HFF-Myc (cell line): Measurements from ENCODE around the gene SIRT7.

ENCODE experiments used
- DNase-seq: peaks from one replicate; pipeline ENCODE4 v3.0.0-alpha.2; 2011; ENCODE audit warnings: low read depth; ENCODE audit errors: extremely low read depth
- H3K4me3 ChIP-seq: replicated peaks from 2 replicates; pipeline ENCODE4 v1.5.1; 2011; ENCODE audit warnings: low read depth, mild to moderate bottlenecking, control low read depth, low read length
- TF ChIP-seq, protein P1 (sequence below): IDR thresholded peaks from 2 replicates; pipeline ENCODE4 v1.5.1; 2012; ENCODE audit warnings: mild to moderate bottlenecking, low read depth, low read length, control low read depth; ENCODE audit errors: missing control alignments

The SIRT7 gene

DNA sequence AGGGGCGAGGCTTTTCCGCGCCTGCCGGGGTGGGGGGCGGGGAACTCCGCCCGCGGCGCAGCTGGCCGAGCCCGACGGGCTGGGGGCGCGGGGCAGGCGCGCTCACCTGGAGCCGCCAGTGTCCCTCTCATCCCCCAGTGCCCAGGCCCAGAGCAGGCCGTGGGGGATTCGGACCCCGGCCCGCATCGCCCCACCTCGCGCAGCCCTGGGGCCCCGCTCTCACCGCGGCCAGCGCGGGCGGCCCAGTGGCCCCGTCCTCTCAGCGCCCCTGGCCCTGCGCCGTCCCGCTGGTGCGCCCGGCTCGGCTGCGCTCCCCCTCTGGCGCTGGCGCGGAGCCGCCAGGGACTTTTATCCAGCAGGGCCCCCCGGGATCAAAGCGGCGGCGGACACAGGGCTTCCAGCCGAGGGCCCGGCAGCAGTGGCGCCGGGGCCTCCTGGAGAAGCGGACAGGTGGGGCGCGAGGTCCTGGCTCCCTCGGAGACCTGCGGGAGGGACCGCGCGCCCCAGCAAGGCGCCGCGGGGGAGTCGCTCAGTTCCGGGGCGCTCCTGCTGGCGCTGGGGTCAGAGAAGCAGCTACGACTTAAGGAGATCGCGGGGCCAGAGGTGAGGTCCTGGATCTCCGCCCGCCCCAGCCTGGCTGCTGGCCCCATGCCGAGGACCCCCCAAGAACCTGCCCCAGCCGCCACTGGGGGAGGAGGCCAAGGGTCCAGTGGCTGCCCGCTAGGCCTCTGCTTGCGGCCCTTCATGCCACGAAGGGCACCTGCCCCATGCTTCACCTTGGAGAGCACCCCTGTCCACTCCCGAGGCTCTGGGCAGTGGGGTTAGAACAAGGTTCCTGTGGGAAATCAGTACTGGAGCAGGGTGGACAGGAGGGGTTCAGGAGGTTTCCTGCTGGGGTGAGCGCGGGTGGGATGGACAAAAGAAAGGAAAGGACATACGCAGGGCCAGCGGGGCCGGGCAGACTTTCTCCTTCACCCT is 43.8 kb upstream of the SIRT7 start:
- DNase-seq = no peak
- TF ChIP-seq, protein P1, sequence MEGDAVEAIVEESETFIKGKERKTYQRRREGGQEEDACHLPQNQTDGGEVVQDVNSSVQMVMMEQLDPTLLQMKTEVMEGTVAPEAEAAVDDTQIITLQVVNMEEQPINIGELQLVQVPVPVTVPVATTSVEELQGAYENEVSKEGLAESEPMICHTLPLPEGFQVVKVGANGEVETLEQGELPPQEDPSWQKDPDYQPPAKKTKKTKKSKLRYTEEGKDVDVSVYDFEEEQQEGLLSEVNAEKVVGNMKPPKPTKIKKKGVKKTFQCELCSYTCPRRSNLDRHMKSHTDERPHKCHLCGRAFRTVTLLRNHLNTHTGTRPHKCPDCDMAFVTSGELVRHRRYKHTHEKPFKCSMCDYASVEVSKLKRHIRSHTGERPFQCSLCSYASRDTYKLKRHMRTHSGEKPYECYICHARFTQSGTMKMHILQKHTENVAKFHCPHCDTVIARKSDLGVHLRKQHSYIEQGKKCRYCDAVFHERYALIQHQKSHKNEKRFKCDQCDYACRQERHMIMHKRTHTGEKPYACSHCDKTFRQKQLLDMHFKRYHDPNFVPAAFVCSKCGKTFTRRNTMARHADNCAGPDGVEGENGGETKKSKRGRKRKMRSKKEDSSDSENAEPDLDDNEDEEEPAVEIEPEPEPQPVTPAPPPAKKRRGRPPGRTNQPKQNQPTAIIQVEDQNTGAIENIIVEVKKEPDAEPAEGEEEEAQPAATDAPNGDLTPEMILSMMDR = no peak
- no peak overlapping the region for H3K4me3 ChIP-seq

DNA sequence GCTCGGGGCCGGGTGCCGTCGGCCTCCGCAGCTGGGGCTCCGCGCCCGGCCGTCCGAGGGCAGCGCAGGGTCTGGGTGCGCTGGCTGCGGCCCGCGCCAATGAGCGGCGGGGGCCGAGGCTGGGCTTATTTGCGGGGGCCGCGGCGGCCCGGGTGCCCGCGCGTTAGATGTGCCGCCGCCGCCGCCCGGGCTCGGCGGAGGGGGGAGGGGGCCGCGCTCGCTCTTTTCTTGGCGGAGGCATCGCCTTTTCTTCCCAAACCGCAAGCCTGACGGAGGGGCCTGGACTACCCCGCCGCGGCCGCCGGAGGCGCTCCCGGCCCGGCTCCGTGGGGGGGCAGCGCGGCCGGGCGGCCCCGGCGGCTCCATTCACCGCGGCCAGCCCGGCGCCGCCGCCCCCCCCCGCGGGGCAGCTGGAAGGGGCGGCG is 43.1 kb upstream of the SIRT7 start, which contains the start of gene NOTUM:
TSS of gene NOTUM (minus strand) at position 101 of the 425 bp plus-strand sequence. CDS start 278 bp downstream, outside the sequence.
- H3K4me3 ChIP-seq = no peak within 1 kb of the TSS
- DNase-seq = no peak
- TF ChIP-seq, protein P1 = no peak

DNA sequence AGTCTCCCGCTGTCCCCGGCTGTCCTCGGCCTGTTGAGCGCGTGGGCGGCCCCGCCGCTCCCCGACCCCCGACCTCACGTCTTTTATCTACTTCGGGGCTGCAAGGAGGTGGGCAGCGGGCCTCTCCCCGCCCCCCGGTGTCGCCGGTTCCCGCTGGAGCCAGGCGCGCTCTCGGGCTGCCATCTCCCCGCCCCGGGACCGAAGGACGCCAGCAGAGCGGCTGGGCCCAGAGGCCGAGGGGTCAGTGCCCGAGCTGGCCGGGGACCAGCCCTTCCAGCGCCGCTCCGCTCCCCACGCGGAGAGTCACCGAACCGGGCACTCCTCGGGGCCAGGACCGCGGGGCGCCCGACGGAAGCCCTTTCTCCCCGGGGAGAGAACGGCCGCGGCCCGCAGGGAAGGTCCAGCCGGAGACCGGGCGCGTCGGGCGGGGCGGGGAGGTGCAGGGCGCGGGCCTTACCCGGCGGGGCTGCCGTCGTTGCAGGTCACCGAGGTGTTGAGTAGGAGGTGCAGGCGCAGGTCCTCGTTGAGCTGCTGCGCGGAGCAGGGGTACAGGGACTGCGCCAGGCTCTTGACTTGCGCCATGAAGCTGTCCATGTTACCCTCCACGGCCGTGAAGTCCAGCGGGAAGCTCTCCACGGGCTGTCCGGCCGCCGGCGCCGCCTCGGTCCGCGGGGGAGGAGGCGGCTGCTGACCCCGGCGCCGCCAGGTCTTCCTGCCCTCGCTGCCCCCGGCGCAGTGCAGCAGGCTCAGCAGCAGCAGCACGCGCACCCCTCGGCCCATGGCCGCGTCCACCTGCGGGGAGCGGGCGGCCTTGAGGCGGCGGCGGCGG is 42.4 kb upstream of the SIRT7 start:
- TF ChIP-seq, protein P1 = no peak
- H3K4me3 ChIP-seq = no peak overlapping the region
- no peak for DNase-seq

DNA sequence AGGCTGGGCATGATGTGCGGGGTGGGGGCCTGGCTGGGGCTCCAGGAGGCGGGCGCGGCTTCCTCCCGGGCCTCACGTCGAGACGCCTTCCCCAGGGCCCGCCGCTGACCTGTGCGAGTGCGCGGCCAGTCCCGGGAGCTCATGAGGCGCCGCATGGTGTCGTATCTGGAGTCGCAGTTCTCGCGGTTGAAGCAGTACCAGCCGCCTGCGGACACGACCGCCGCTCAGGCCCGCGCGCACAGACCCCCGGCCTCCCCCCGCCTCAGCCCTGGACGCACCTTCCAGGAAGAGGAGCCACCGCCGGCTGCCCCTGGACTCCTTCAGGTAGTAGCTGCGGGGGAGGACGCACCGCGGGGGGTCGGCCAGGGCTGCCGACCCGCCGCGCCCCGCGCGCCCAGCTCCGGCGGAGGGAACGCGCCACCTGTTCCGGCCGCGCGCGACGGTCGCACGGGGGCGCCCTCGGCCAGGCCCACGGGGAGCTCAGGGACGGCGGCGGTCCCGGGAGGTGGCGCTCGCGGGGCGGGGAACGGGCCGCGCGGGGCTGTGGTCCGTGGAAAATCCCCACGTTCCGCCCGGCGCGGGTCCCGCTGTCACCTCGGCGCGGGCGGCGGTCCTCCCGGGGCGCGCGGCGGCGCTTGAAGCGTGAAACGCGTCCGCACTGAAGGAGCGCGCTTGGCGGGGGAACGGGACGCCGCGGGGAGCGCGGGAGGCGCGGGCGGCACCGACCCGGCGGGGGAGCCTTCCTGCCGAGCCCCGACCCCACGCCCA is 41.6 kb upstream of the SIRT7 start:
- H3K4me3 ChIP-seq = no peak overlapping the region
- no peak for DNase-seq
- TF ChIP-seq, protein P1 = peak; percentile 33

DNA sequence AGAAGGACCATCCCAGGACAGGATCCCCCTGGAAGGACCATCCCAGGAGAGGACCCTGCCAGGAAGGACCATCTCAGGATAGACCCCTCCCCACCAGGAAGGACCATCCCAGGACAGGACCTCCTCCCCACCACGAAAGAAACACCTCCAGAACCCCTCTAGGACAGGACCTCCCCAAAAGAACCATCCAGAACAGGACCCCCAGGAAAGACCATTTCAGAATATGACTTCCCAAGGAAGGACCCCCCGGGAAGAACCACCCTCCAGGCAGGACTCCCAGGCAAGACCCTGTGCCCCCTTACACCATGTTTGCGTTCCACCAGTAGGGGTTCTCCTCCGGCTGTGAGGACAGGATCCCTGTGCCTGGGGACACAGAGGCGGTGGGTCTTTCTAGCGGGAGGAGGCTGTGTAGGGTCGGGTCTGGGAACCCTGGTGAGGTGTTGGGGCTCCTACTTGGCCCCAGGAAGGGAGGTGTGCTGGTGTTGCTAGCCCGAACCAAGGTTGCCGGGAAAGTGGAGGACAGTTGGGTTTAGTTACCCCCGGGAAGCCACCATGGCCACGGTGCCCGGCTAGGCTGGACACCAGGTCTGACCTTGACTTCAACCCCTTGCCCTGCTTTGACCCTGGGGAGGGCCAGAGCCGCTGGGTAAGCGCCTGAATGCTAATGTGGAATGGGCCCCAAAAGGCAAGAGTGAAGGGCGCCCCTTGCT is 40.8 kb upstream of the SIRT7 start:
- TF ChIP-seq, protein P1 = no peak
- no peak overlapping the region for H3K4me3 ChIP-seq
- no peak for DNase-seq
